ENCODE results near the gene ABCA2.

The ABCA2 gene

GRCh38 chr9:137026384-137026783 is 1.7 kb downstream of the ABCA2 start (continued):
- no peak for TF ChIP-seq CSRNP3 (CRISPR knock-in tag; IDR thresholded peaks at IDR 0.05)
- TF ChIP-seq POU6F1 (CRISPR knock-in tag; IDR thresholded peaks at IDR 0.05; ENCODE audit: borderline replicate concordance, low read depth): no peak
- no peak for TF ChIP-seq ZNF8 (CRISPR knock-in tag; IDR thresholded peaks at IDR 0.05)
- TF ChIP-seq RARB (CRISPR knock-in tag; IDR thresholded peaks at IDR 0.05): no peak
- no peak for TF ChIP-seq ZFP3 (CRISPR knock-in tag; IDR thresholded peaks at IDR 0.05)

GRCh38 chr9:137025517-137025966 is 2.5 kb downstream of the ABCA2 start:
- ATAC-seq: no peak
- TF ChIP-seq ZC3H10 (CRISPR knock-in tag; IDR thresholded peaks at IDR 0.05) (no peak), ARNTL (CRISPR knock-in tag; IDR thresholded peaks at IDR 0.05; ENCODE audit: borderline replicate concordance, low read depth) (no peak), GLIS3 (CRISPR knock-in tag; IDR thresholded peaks at IDR 0.05) (no peak), TOX (CRISPR knock-in tag; IDR thresholded peaks at IDR 0.05; ENCODE audit: borderline replicate concordance) (no peak), OSR1 (CRISPR knock-in tag; IDR thresholded peaks at IDR 0.05) (no peak), CREB5 (CRISPR knock-in tag; IDR thresholded peaks at IDR 0.05; ENCODE audit: low read depth) (no peak), CSRNP3 (CRISPR knock-in tag; IDR thresholded peaks at IDR 0.05) (no peak), ISL1 (CRISPR knock-in tag; IDR thresholded peaks at IDR 0.05) (no peak)

GRCh38 chr9:137023583-137023991 is 4.5 kb downstream of the ABCA2 start:
- TF ChIP-seq TCF4 (CRISPR knock-in tag; IDR thresholded peaks at IDR 0.05; ENCODE audit: borderline replicate concordance) (no peak), CREB5 (CRISPR knock-in tag; IDR thresholded peaks at IDR 0.05; ENCODE audit: low read depth) (no peak), RARB (CRISPR knock-in tag; IDR thresholded peaks at IDR 0.05) (no peak), TOX (CRISPR knock-in tag; IDR thresholded peaks at IDR 0.05; ENCODE audit: borderline replicate concordance) (no peak), SNAI2 (CRISPR knock-in tag; IDR thresholded peaks at IDR 0.05) (no peak), ZNF70 (CRISPR knock-in tag; IDR thresholded peaks at IDR 0.05) (no peak), ISL1 (CRISPR knock-in tag; IDR thresholded peaks at IDR 0.05) (no peak), ZNF8 (CRISPR knock-in tag; IDR thresholded peaks at IDR 0.05) (no peak), ZFP3 (CRISPR knock-in tag; IDR thresholded peaks at IDR 0.05) (no peak), ARNTL (CRISPR knock-in tag; IDR thresholded peaks at IDR 0.05; ENCODE audit: borderline replicate concordance, low read depth) (no peak), TSHZ2 (CRISPR knock-in tag; IDR thresholded peaks at IDR 0.05) (no peak), GLIS3 (CRISPR knock-in tag; IDR thresholded peaks at IDR 0.05) (no peak), POU6F1 (CRISPR knock-in tag; IDR thresholded peaks at IDR 0.05; ENCODE audit: borderline replicate concordance, low read depth) (no peak), CSRNP3 (CRISPR knock-in tag; IDR thresholded peaks at IDR 0.05) (no peak), PATZ1 (CRISPR knock-in tag; IDR thresholded peaks at IDR 0.05; ENCODE audit: borderline replicate concordance) (no peak), CSDC2 (CRISPR knock-in tag; IDR thresholded peaks at IDR 0.05) (no peak), OSR1 (CRISPR knock-in tag; IDR thresholded peaks at IDR 0.05) (no peak)
- ATAC-seq: no peak

Data from SK-N-SH treated with all-trans-retinoic acid at 6 μM for 48 hours (cell line).